Heart right ventricle (tissue), 16 donors: ENCODE data around the gene TECR. TPM values are rescaled to one million over a fixed set of nuclear protein-coding genes. Genes with fewer than 3 reads are reported as not detected.

Source experiments
- ATAC-seq, 8 donors: fragments of 200-7000 bp; cut with Tn5 transposase; one replicate each; pipeline ENCODE4 v1.9.1; 2020; ENCODE audit warnings: mild to moderate bottlenecking in 8 of 8, moderate library complexity in 8 of 8, moderate number of reproducible peaks in 1 of 8
- DNase-seq, 2 donors: peaks; one replicate each; pipeline ENCODE4 v3.0.0-alpha.2; 2020
- H3K27ac ChIP-seq, 10 donors: fragments of 200-600 bp; sonication (generic) in 2 of 10; one replicate each; pipeline versions ENCODE4 v1.5.0 to v1.8.0; 2020 to 2022; ENCODE audit warnings: mild to moderate bottlenecking in 3 of 10
- H3K27me3 ChIP-seq, 7 donors: fragments of 200-600 bp; one replicate each; pipeline ENCODE4 v1.8.0; 2021 to 2022; ENCODE audit warnings: mild to moderate bottlenecking in 2 of 7
- H3K36me3 ChIP-seq, 9 donors: fragments of 200-600 bp; sonication (generic) in 1 of 9; one replicate each; pipeline versions ENCODE4 v1.5.0 to v1.8.0; 2020 to 2022; ENCODE audit warnings: mild to moderate bottlenecking in 2 of 9
- H3K4me1 ChIP-seq, 9 donors: fragments of 200-600 bp; sonication (generic) in 1 of 9; one replicate each; pipeline versions ENCODE4 v1.5.0 to v1.8.0; 2020 to 2022; ENCODE audit warnings: mild to moderate bottlenecking in 4 of 9
- H3K4me3 ChIP-seq, 10 donors: fragments of 200-600 bp; sonication (generic) in 2 of 10; one replicate each; pipeline versions ENCODE4 v1.5.0 to v1.8.0; 2020 to 2022; ENCODE audit warnings: mild to moderate bottlenecking in 7 of 10, moderate library complexity in 2 of 10
- H3K9me3 ChIP-seq, 11 donors: fragments of 200-600 bp in 10 of 11; sonication (generic) in 2 of 11; one replicate each; pipeline versions ENCODE4 v1.5.0 to v1.8.0; 2013 to 2022; ENCODE audit warnings: mild to moderate bottlenecking in 2 of 11, control low read depth in 1 of 11, moderate library complexity in 1 of 11
- WGBS, 2 donors: extraction: QIAGEN DNeasy Blood & Tissue Kit; methylation state at CpG; one replicate each; pipeline ENCODE4 v1.1.7; 2013; ENCODE audit warnings: inconsistent platforms in 1 of 2; 5-methylcytosine and 5-hydroxymethylcytosine counted together
- intact Hi-C, 10 donors: fragments of 100-400 bp; cut with DNase I; formaldehyde crosslinking; loops; one replicate each; pipeline versions ENCODE4 v1.11.1 to v1.14.2; 2022
- polyA plus RNA-seq, 2 donors: library from polyadenylated mRNA; stranded (reverse); fragments of 200-250 nt; gene quantifications; one replicate each; pipeline ENCODE4 v1.2.3, GENCODE V29; 2013
- total RNA-seq, 10 donors: library from RNA; stranded (reverse); fragmentation: NEBNext Ultra II Directional in 3 of 10; extraction: Animal tissue kit (Norgen Biotek cat#: 25700) in 3 of 10; gene quantifications; one replicate each; pipeline versions ENCODE4 v1.2.1 to v1.2.4, GENCODE V29; 2021 to 2023
- TF ChIP-seq, protein P1 (sequence below), 9 donors: fragments of 200-600 bp; sonication (generic) in 2 of 9; IDR thresholded peaks; one replicate each; pipeline versions ENCODE4 v1.5.0 to v1.8.0; 2021 to 2022; ENCODE audit warnings: antibody characterized with exemption in 9 of 9, mild to moderate bottlenecking in 5 of 9, moderate library complexity in 1 of 9
- donor health status: Arrhythmogenic right ventricular cardiomyopathy.
- donor health status: ischemic (EF 13 %, LVEDD 7.1; RV severe dilation, severe dysfunction).
- donor health status: healthy with polysubstance abuse.
- donor health status: DM: no; HTN: yes; CAD: no.
- donor health status: DM: no; HTN: no; CAD: no.
- donor health status: ischemic (EF 25% LVEDD 6.9; RV normal size, moderate dysfunction).
- donor health status: ischemic (EF 25% LVEDD 5.7; RV mildly dilated, moderate dysfunction).
- donor health status: healthy.
- donor health status: DM: yes; HTN: yes; CAD: no.
- donor health status: Ischemic cardiomyopathy.
- donor health status: ischemic (EF 35%, LVEDD 5.7; RV mildly dilated, moderate dysfunction).
- donor health status: nonischemic (EF 11% LVEDD 7.7; RV severe dilation, severe dysfunction).
- donor health status: DM: yes; HTN: yes; CAD: no.
- donor health status: PGD.
- donor health status: ischemic (EF 29% LVEDD 5.4; RV normal size, mild dysfunction).
- donor health status: nonischemic (EF 23%, LVEDD 6.1; RV moderate dilation, normal function).

The TECR gene
- total and polyA plus RNA-seq, 12 donors = 61.4 to 194 (median 75.7) TPM

DNA sequence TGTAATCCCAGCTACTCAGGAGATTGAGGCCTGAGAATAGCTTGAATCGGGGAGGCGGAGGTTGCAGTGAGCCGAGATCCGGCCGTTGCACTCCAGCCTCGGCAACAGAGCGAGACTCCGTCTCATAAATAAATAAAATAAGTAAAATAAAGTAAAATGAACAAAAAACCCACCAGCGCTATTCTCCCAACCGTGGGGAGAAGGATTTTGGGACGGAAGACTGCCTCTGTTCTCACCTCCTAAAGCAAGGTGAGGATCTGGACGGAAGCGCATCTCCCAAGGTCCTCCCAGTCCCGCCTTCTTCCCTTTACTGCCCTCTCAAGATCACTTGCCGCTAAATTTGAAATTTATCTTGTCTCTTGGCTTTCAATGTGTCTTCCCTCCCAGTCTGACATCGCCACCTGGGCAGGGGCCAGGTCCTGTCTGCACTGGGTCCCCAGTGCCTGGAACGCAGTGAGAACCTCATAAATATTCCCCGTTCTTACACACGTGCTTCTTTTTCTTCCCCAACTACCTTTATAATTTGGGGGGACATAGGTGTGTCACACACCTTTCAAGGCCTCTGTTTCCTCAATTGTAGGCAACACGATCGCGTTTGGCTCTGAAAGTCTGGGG lies 10.0 kb upstream of the TECR start:
- no peak for ATAC-seq
- Histone ChIP-seq H3K9me3 (no peaks in the 10 kb centered on the region), H3K27ac (peak overlapping the region; percentile 87 to 100 (median 100)), H3K4me1 (peaks cover 15 to 50% (median 34%) of the 10 kb centered on the region in 9 donors), H3K27me3 (no peaks in the 10 kb centered on the region), H3K36me3 (peaks cover 0 to 25% (median 18%) of the 10 kb centered on the region in 9 donors), H3K4me3 (peak overlapping the region in 3 of 10 donors; percentile 81 to 96 (median 87))
- no peak for DNase-seq
- 91 to 92% methylated on average over 22 of the region's 22 CpGs for WGBS, 2 donors
- TF ChIP-seq, protein P1, sequence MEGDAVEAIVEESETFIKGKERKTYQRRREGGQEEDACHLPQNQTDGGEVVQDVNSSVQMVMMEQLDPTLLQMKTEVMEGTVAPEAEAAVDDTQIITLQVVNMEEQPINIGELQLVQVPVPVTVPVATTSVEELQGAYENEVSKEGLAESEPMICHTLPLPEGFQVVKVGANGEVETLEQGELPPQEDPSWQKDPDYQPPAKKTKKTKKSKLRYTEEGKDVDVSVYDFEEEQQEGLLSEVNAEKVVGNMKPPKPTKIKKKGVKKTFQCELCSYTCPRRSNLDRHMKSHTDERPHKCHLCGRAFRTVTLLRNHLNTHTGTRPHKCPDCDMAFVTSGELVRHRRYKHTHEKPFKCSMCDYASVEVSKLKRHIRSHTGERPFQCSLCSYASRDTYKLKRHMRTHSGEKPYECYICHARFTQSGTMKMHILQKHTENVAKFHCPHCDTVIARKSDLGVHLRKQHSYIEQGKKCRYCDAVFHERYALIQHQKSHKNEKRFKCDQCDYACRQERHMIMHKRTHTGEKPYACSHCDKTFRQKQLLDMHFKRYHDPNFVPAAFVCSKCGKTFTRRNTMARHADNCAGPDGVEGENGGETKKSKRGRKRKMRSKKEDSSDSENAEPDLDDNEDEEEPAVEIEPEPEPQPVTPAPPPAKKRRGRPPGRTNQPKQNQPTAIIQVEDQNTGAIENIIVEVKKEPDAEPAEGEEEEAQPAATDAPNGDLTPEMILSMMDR (IDR thresholded peaks at IDR 0.05) = no peak
- intact Hi-C loops = no loop called here

DNA sequence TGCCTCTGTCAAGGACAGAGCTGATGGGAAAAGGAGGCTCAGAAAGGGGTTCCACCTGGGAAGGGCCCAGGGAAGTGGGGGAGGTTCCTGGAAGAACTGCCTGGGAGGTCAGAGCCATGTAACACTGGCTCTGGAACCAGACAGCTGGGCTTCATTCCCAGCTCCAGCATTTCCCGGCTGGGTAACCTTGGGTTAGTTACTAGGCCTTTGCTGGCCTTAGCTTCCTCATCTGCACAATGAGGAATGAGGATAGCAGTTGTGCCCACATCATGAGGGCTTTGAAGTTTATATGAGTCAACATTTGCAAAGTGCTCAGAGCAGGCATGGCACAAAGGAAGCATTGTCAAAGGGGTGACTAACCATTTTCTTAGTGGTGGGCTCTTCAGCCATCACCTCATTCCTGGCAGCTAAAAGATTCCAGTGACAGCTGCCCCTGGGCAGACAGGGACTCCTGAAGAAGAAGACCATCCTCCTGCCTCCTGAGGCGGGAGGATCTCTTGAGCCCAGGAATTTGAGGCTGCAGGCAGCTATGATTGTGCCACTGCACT lies 9.5 kb upstream of the TECR start:
- Histone ChIP-seq H3K4me1 (peaks cover 13 to 44% (median 28%) of the 10 kb centered on the region in 9 donors), H3K9me3 (no peaks in the 10 kb centered on the region), H3K4me3 (no peak overlapping the region), H3K27ac (peak overlapping the region in 5 of 10 donors; percentile 91 to 100 (median 100)), H3K36me3 (peaks cover 0 to 19% (median 12%) of the 10 kb centered on the region in 9 donors), H3K27me3 (no peaks in the 10 kb centered on the region)
- DNase-seq = no peak
- WGBS, 2 donors = 44 to 63% methylated on average over 2 of the region's 2 CpGs
- ATAC-seq = no peak
- TF ChIP-seq, protein P1 (IDR thresholded peaks at IDR 0.05) = no peak
- intact Hi-C loops = no loop called here

DNA sequence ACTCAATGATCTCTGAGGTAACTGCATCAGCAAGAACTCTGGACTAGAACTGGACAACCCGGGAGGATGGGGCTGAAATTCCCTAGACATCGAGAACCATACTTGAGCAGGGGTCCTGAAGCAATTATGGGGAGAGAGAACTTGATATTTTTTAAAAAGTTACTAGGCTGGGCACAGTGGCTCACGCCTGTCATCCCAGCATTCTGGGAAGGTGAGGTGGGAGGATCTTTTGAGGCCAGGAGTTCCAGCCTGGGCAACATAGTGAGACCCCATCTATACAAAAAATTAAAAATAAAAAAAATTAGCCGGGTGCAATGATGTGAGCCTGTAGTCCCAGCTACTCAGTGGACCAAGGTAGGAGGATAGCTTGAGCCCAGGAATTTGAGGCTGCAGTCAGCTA lies 8.9 kb upstream of the TECR start:
- Histone ChIP-seq H3K4me3 (no peak overlapping the region), H3K27me3 (no peaks in the 10 kb centered on the region), H3K9me3 (no peaks in the 10 kb centered on the region), H3K36me3 (peaks cover 0 to 13% (median 6%) of the 10 kb centered on the region in 9 donors), H3K27ac (peak overlapping the region in 2 of 10 donors; percentile 94 to 100), H3K4me1 (peaks cover 8 to 38% (median 23%) of the 10 kb centered on the region in 9 donors)
- intact Hi-C loops = no loop called here
- WGBS, 2 donors = 94 to 97% methylated on average over 4 of the region's 4 CpGs
- TF ChIP-seq, protein P1 (IDR thresholded peaks at IDR 0.05) = no peak
- ATAC-seq = no peak
- DNase-seq = no peak

DNA sequence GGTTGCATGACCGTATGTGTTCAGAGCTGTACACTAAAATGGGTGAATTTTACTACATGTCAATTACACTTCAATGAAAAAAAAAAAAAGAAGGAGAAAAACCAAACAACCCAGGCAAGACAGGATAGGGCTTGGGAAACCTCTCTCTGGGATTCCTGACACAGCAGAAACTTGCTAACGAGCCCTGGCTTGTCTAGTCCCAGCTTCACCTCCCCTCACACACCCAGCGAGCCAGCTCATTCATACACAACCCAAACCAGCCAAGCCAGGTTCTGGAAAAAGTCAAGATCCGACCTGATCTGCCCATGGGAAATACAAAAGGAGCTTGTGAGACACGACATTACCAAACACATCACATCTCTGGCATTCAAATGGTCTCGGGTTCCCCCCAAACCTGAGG lies 3.7 kb upstream of the TECR start:
- intact Hi-C loops = no loop called here
- H3K27ac ChIP-seq = no peak overlapping the region
- DNase-seq = no peak
- H3K9me3 ChIP-seq = no peaks in the 10 kb centered on the region
- TF ChIP-seq, protein P1 (IDR thresholded peaks at IDR 0.05) = no peak
- WGBS, 2 donors = 72 to 80% methylated on average over 6 of the region's 6 CpGs
- H3K27me3 ChIP-seq = no peaks in the 10 kb centered on the region
- no peak for ATAC-seq
- H3K36me3 ChIP-seq = no peaks in the 10 kb centered on the region
- no peak overlapping the region for H3K4me3 ChIP-seq
- H3K4me1 ChIP-seq = peaks cover 0 to 16% (median 9%) of the 10 kb centered on the region in 9 donors
